ENCODE measurements around the gene PPP2R5D.

The PPP2R5D gene

GRCh38 chr6:43029120-43029519 lies 44.8 kb downstream of the PPP2R5D start:
- no peak for DNase-seq
- Histone ChIP-seq H3K9me2 (replicated peaks; ENCODE audit: insufficient read depth, low read length) (no peaks in the 10 kb centered on the region), H3K27me3 (replicated peaks; ENCODE audit: insufficient read depth, low read length) (no peaks in the 10 kb centered on the region), H3K4me1 (ENCODE audit: low read length) (no peaks in the 10 kb centered on the region), H3K27ac (ENCODE audit: low read length) (no peak overlapping the region), H3K4me3 (ENCODE audit: low read length) (no peak overlapping the region), H4K20me1 (ENCODE audit: insufficient read depth, low read length) (no peaks in the 10 kb centered on the region), H3K79me2 (ENCODE audit: low read length) (peaks cover 10% of the 10 kb centered on the region), H2AFZ (ENCODE audit: low read length) (no peak overlapping the region), H3K9me3 (replicated peaks; ENCODE audit: insufficient read depth, low read length) (no peaks in the 10 kb centered on the region), H3K9ac (ENCODE audit: low read length) (no peak overlapping the region), H3F3A (ENCODE audit: insufficient read depth, low read length) (no peaks in the 10 kb centered on the region), H3K36me3 (replicated peaks; ENCODE audit: insufficient read depth, low read length) (no peaks in the 10 kb centered on the region; the same call in 1 of the 2 replicates), H3K4me2 (ENCODE audit: low read depth, low read length) (no peak overlapping the region)
- TF ChIP-seq EZH2 (optimal IDR thresholded peaks at IDR 0.05; ENCODE audit: low read depth, low read length) (no peak), CTCF (IDR thresholded peaks at IDR 0.05; ENCODE audit: low read length) (no peak), EZH2phosphoT487 (IDR thresholded peaks at IDR 0.05; ENCODE audit: low read length) (no peak)

GRCh38 chr6:43032326-43032725 lies 48.0 kb downstream of the PPP2R5D start:
- Histone ChIP-seq H3K9ac (ENCODE audit: low read length) (no peak overlapping the region), H3K79me2 (ENCODE audit: low read length) (no peaks in the 10 kb centered on the region), H3K27me3 (replicated peaks; ENCODE audit: insufficient read depth, low read length) (no peaks in the 10 kb centered on the region), H3K4me2 (ENCODE audit: low read depth, low read length) (no peak overlapping the region), H3F3A (ENCODE audit: insufficient read depth, low read length) (no peaks in the 10 kb centered on the region), H3K9me2 (replicated peaks; ENCODE audit: insufficient read depth, low read length) (no peaks in the 10 kb centered on the region), H3K27ac (ENCODE audit: low read length) (no peak overlapping the region), H3K4me1 (ENCODE audit: low read length) (no peaks in the 10 kb centered on the region), H2AFZ (ENCODE audit: low read length) (no peak overlapping the region), H3K9me3 (replicated peaks; ENCODE audit: insufficient read depth, low read length) (no peaks in the 10 kb centered on the region), H3K36me3 (replicated peaks; ENCODE audit: insufficient read depth, low read length) (no peaks in the 10 kb centered on the region; the same call in 1 of the 2 replicates), H4K20me1 (ENCODE audit: insufficient read depth, low read length) (no peaks in the 10 kb centered on the region), H3K4me3 (ENCODE audit: low read length) (no peak overlapping the region)
- DNase-seq, result no peak
- TF ChIP-seq EZH2phosphoT487 (IDR thresholded peaks at IDR 0.05; ENCODE audit: low read length) (no peak), CTCF (IDR thresholded peaks at IDR 0.05; ENCODE audit: low read length) (no peak), EZH2 (optimal IDR thresholded peaks at IDR 0.05; ENCODE audit: low read depth, low read length) (no peak)

- no peaks in the 10 kb centered on the region; the same call in 1 of the 2 replicates for H3K36me3 ChIP-seq (replicated peaks; ENCODE audit: insufficient read depth, low read length)
- no peaks in the 10 kb centered on the region for H3K4me1 ChIP-seq (ENCODE audit: low read length)
- H3K79me2 ChIP-seq (ENCODE audit: low read length), result no peaks in the 10 kb centered on the region
- H4K20me1 ChIP-seq (ENCODE audit: insufficient read depth, low read length), result no peaks in the 10 kb centered on the region
- no peak overlapping the region for H3K4me3 ChIP-seq (ENCODE audit: low read length)
- no peak overlapping the region for H3K27ac ChIP-seq (ENCODE audit: low read length)
- H3K9ac ChIP-seq (ENCODE audit: low read length), result no peak overlapping the region
- no peaks in the 10 kb centered on the region for H3F3A ChIP-seq (ENCODE audit: insufficient read depth, low read length)
- no peak overlapping the region for H2AFZ ChIP-seq (ENCODE audit: low read length)
- H3K4me2 ChIP-seq (ENCODE audit: low read depth, low read length), result no peak overlapping the region
- H3K9me2 ChIP-seq (replicated peaks; ENCODE audit: insufficient read depth, low read length), result no peaks in the 10 kb centered on the region
- TF ChIP-seq EZH2 (optimal IDR thresholded peaks at IDR 0.05; ENCODE audit: low read depth, low read length) (no peak), CTCF (IDR thresholded peaks at IDR 0.05; ENCODE audit: low read length) (no peak), EZH2phosphoT487 (IDR thresholded peaks at IDR 0.05; ENCODE audit: low read length) (no peak)
- H3K27me3 ChIP-seq (replicated peaks; ENCODE audit: insufficient read depth, low read length), result no peaks in the 10 kb centered on the region
- no peak for DNase-seq
- H3K9me3 ChIP-seq (replicated peaks; ENCODE audit: insufficient read depth, low read length), result no peaks in the 10 kb centered on the region
These were observed 49.3 kb downstream of the PPP2R5D start for GRCh38 chr6:43033496-43034189.

All from MM.1S (cell line).